HEK293T (cell line): ENCODE data around the gene SUSD4.

Source experiments
- ARNT ChIP-seq: fragments of 450-650 bp; IDR thresholded peaks from 2 replicates; pipeline ENCODE4 v1.6.1; 2017; ENCODE audit warnings: mild to moderate bottlenecking
- BHLHE40 ChIP-seq: fragments of 450-650 bp; IDR thresholded peaks from 2 replicates; pipeline ENCODE4 v1.6.1; 2016; ENCODE audit warnings: mild to moderate bottlenecking, moderate library complexity, borderline replicate concordance
- CTBP1 ChIP-seq: fragments of 450-650 bp; IDR thresholded peaks from 2 replicates; pipeline ENCODE4 v1.6.1; 2016; ENCODE audit warnings: borderline replicate concordance
- ELF4 ChIP-seq: fragments of 450-650 bp; IDR thresholded peaks from 2 replicates; pipeline ENCODE4 v1.6.1; 2017; ENCODE audit warnings: antibody characterized with exemption
- FOXA1 ChIP-seq: fragments of 450-650 bp; IDR thresholded peaks from 2 replicates; pipeline ENCODE4 v1.6.1; 2016; ENCODE audit warnings: mild to moderate bottlenecking
- FOXK2 ChIP-seq: fragments of 450-650 bp; IDR thresholded peaks from 2 replicates; pipeline ENCODE4 v1.6.1; 2016; ENCODE audit warnings: mild to moderate bottlenecking
- FOXM1 ChIP-seq: fragments of 450-650 bp; IDR thresholded peaks from 2 replicates; pipeline ENCODE4 v1.6.1; 2017; ENCODE audit warnings: mild to moderate bottlenecking, borderline replicate concordance
- L3MBTL2 ChIP-seq: fragments of 450-650 bp; conservative IDR thresholded peaks from 2 replicates; pipeline ENCODE4 v1.6.1; 2016; ENCODE audit warnings: mild to moderate bottlenecking
- LEF1 ChIP-seq: fragments of 450-650 bp; IDR thresholded peaks from 2 replicates; pipeline ENCODE4 v1.6.1; 2017; ENCODE audit warnings: mild to moderate bottlenecking, borderline replicate concordance
- NFRKB ChIP-seq: fragments of 450-650 bp; IDR thresholded peaks from 2 replicates; pipeline ENCODE4 v1.6.1; 2016; ENCODE audit warnings: mild to moderate bottlenecking, moderate library complexity
- PKNOX1 ChIP-seq: fragments of 450-650 bp; IDR thresholded peaks from 2 replicates; pipeline ENCODE4 v1.6.1; 2016
- SP1 ChIP-seq: fragments of 450-650 bp; IDR thresholded peaks from 2 replicates; pipeline ENCODE4 v1.6.1; 2017
- SUZ12 ChIP-seq: fragments of 450-650 bp; IDR thresholded peaks from 2 replicates; pipeline ENCODE4 v1.6.1; 2016; ENCODE audit warnings: mild to moderate bottlenecking
- ZNF384 ChIP-seq: fragments of 450-650 bp; IDR thresholded peaks from 2 replicates; pipeline ENCODE4 v1.6.1; 2016

- TF ChIP-seq L3MBTL2, result no peak
- TF ChIP-seq FOXM1, result no peak
- no peak for TF ChIP-seq SP1
- TF ChIP-seq FOXK2, result no peak
- TF ChIP-seq ARNT, result no peak
- no peak for TF ChIP-seq BHLHE40
- TF ChIP-seq ELF4, result no peak
- TF ChIP-seq PKNOX1, result no peak
- TF ChIP-seq FOXA1, result no peak
- TF ChIP-seq NFRKB, result no peak
- TF ChIP-seq CTBP1, result no peak
- TF ChIP-seq SUZ12, result no peak
- no peak for TF ChIP-seq LEF1
- no peak for TF ChIP-seq ZNF384
These were observed 174.5 kb downstream of the SUSD4 start for GRCh38 chr1:223189525-223189902.
